Measurements from ENCODE around the gene PCID2. TPM values are rescaled to one million over a fixed set of nuclear protein-coding genes. Genes with fewer than 3 reads are reported as not detected.

The PCID2 gene
- total and polyA plus RNA-seq, 2 experiments from 2014 or later, result 79.6 to 107 TPM

GRCh38 chr13:113178070-113178895 lies 30.2 kb downstream of the PCID2 start:
- H3K4me1 ChIP-seq (ENCODE audit: insufficient read depth), result no peaks in the 10 kb centered on the region
- no peak for DNase-seq (ENCODE audit: low spot score)
- no peaks in the 10 kb centered on the region for H3K79me2 ChIP-seq (replicated peaks; ENCODE audit: insufficient read depth)
- no peaks in the 10 kb centered on the region for H3K9me3 Mint-ChIP-seq
- H3K4me1 Mint-ChIP-seq, result peaks cover 13% of the 10 kb centered on the region
- no peak overlapping the region for H3K4me2 ChIP-seq
- H3F3A ChIP-seq (replicated peaks; ENCODE audit: low read depth), result no peaks in the 10 kb centered on the region; the same call in none of the 2 replicates
- no peaks in the 10 kb centered on the region for H3K9me2 ChIP-seq (ENCODE audit: insufficient read depth)
- no peak overlapping the region for H2AFZ ChIP-seq
- no peak overlapping the region for H3K27ac ChIP-seq (ENCODE audit: low read depth)
- ATAC-seq, result no peak
- H3K36me3 ChIP-seq (ENCODE audit: insufficient read depth), result peaks cover 46% of the 10 kb centered on the region
- H3K27me3 ChIP-seq (ENCODE audit: insufficient read depth), result no peaks in the 10 kb centered on the region
- no peaks in the 10 kb centered on the region; the same call in none of the 2 replicates for H4K20me1 ChIP-seq (replicated peaks; ENCODE audit: insufficient read depth)
- peaks cover 72% of the 10 kb centered on the region for H3K36me3 Mint-ChIP-seq (ENCODE audit: low read depth)
- no peak overlapping the region for H3K4me3 Mint-ChIP-seq
- H3K4me3 ChIP-seq, result no peak overlapping the region
- H3K27ac Mint-ChIP-seq, result no peak overlapping the region
- no peak for TF ChIP-seq POLR2AphosphoS5 (IDR thresholded peaks at IDR 0.05; ENCODE audit: low read depth)
- TF ChIP-seq NANOG (IDR thresholded peaks at IDR 0.05; ENCODE audit: borderline replicate concordance), result no peak
- TF ChIP-seq EZH2phosphoT487 (IDR thresholded peaks at IDR 0.05; ENCODE audit: unreplicated experiment), result no peak
- TF ChIP-seq CREB1 (CRISPR knock-in tag; IDR thresholded peaks at IDR 0.05; ENCODE audit: low read depth), result no peak
- no peak for TF ChIP-seq EZH2 (IDR thresholded peaks at IDR 0.05; ENCODE audit: low read depth, unreplicated experiment)
- no peak for TF ChIP-seq JUNB (IDR thresholded peaks at IDR 0.05; ENCODE audit: unreplicated experiment)
- no peak for TF ChIP-seq REST (IDR thresholded peaks at IDR 0.05; ENCODE audit: unreplicated experiment)
- no peak for TF ChIP-seq ZNF114 (CRISPR knock-in tag; IDR thresholded peaks at IDR 0.05)
- peaks cover 8% of the 10 kb centered on the region for H3K27me3 Mint-ChIP-seq (ENCODE audit: insufficient read depth, low read depth, poor library complexity)

- Histone ChIP-seq H2AFZ (no peak overlapping the region), H3K4me3 (no peak overlapping the region), H3K79me2 (replicated peaks; ENCODE audit: insufficient read depth) (no peaks in the 10 kb centered on the region), H4K20me1 (replicated peaks; ENCODE audit: insufficient read depth) (no peaks in the 10 kb centered on the region; the same call in none of the 2 replicates), H3K27me3 (ENCODE audit: insufficient read depth) (no peaks in the 10 kb centered on the region), H3K4me2 (no peak overlapping the region), H3F3A (replicated peaks; ENCODE audit: low read depth) (no peaks in the 10 kb centered on the region; the same call in none of the 2 replicates), H3K27ac (ENCODE audit: low read depth) (no peak overlapping the region), H3K9me2 (ENCODE audit: insufficient read depth) (no peaks in the 10 kb centered on the region), H3K36me3 (ENCODE audit: insufficient read depth) (peaks cover 41% of the 10 kb centered on the region), H3K4me1 (ENCODE audit: insufficient read depth) (no peaks in the 10 kb centered on the region)
- H3K4me3 Mint-ChIP-seq, result no peak overlapping the region
- ATAC-seq (no peak), DNase-seq (ENCODE audit: low spot score) (no peak)
- no peak overlapping the region for H3K27ac Mint-ChIP-seq
- H3K4me1 Mint-ChIP-seq, result peaks cover 13% of the 10 kb centered on the region
- H3K27me3 Mint-ChIP-seq (ENCODE audit: insufficient read depth, low read depth, poor library complexity), result peaks cover 5% of the 10 kb centered on the region
- peaks cover 69% of the 10 kb centered on the region for H3K36me3 Mint-ChIP-seq (ENCODE audit: low read depth)
- no peaks in the 10 kb centered on the region for H3K9me3 Mint-ChIP-seq
- TF ChIP-seq CREB1 (CRISPR knock-in tag; IDR thresholded peaks at IDR 0.05; ENCODE audit: low read depth) (no peak), NANOG (IDR thresholded peaks at IDR 0.05; ENCODE audit: borderline replicate concordance) (no peak), STAT1 (IDR thresholded peaks at IDR 0.05; ENCODE audit: unreplicated experiment) (no peak), ZNF114 (CRISPR knock-in tag; IDR thresholded peaks at IDR 0.05) (no peak), ZNF331 (CRISPR knock-in tag; IDR thresholded peaks at IDR 0.05; ENCODE audit: low read depth) (no peak), EZH2phosphoT487 (IDR thresholded peaks at IDR 0.05; ENCODE audit: unreplicated experiment) (no peak), JUNB (IDR thresholded peaks at IDR 0.05; ENCODE audit: unreplicated experiment) (no peak), EZH2 (IDR thresholded peaks at IDR 0.05; ENCODE audit: low read depth, unreplicated experiment) (no peak), ETS1 (IDR thresholded peaks at IDR 0.05) (no peak), POLR2AphosphoS5 (IDR thresholded peaks at IDR 0.05; ENCODE audit: low read depth) (no peak)
Measured at GRCh38 chr13:113176822-113177221, 31.6 kb downstream of the PCID2 start.
